CD8-positive, alpha-beta memory T cell (primary cell): Measurements from ENCODE around the gene DOCK7. TPM values are rescaled to one million over a fixed set of nuclear protein-coding genes. Genes with fewer than 3 reads are reported as not detected.

Source experiments
- CTCF ChIA-PET: fragments of 350-600 bp; sonication (Branson Sonifier 250); formaldehyde crosslinking; loops from one replicate; lab custom pipeline; 2021; ENCODE audit warnings: antibody characterized with exemption; lab: Charles Lee
- POLR2A ChIA-PET: fragments of 350-600 bp; sonication (Branson Sonifier 250); formaldehyde crosslinking; loops from one replicate; lab custom pipeline; 2021; ENCODE audit warnings: antibody characterized with exemption; lab: Charles Lee
- DNase-seq, 5 donors: peaks; one replicate each; pipeline versions ENCODE4 v3.0.0 to v3.0.0-alpha.2; 2020 to 2022; ENCODE audit warnings: mixed read lengths in 1 of 5
- H3K27ac ChIP-seq: one replicate; pipeline ENCODE4 v1.7.0; 2013; ENCODE audit warnings: low read depth, mild to moderate bottlenecking, low read length, moderate library complexity
- H3K27me3 ChIP-seq: 2 replicates; pipeline ENCODE4 v1.7.0; 2013; ENCODE audit warnings: low read length, mild to moderate bottlenecking; ENCODE audit not compliant: insufficient read depth, poor library complexity, severe bottlenecking
- H3K36me3 ChIP-seq: 2 replicates; pipeline ENCODE4 v1.7.0; 2013; ENCODE audit warnings: mild to moderate bottlenecking, low read length, moderate library complexity; ENCODE audit not compliant: insufficient read depth
- H3K4me1 ChIP-seq: 2 replicates; pipeline ENCODE4 v1.7.0; 2013; ENCODE audit warnings: mild to moderate bottlenecking, low read length, moderate library complexity; ENCODE audit not compliant: insufficient read depth
- H3K4me3 ChIP-seq: 2 replicates; pipeline ENCODE4 v1.7.0; 2013; ENCODE audit warnings: mild to moderate bottlenecking, low read length
- H3K9me3 ChIP-seq: 2 replicates; pipeline ENCODE4 v1.7.0; 2013; ENCODE audit warnings: mild to moderate bottlenecking, low read length
- H3K27ac Mint-ChIP-seq, 8 donors: one replicate each; pipeline ENCODE4 v1.8.0; 2020 to 2021; ENCODE audit warnings: mixed read lengths in 8 of 8, mild to moderate bottlenecking in 6 of 8, inconsistent platforms in 3 of 8, moderate library complexity in 3 of 8
- H3K27me3 Mint-ChIP-seq, 2 donors: one replicate each; pipeline ENCODE4 v1.8.0; 2020 to 2021; ENCODE audit warnings: mixed read lengths in 2 of 2, mild to moderate bottlenecking in 1 of 2, moderate library complexity in 1 of 2
- H3K36me3 Mint-ChIP-seq, 3 donors: one replicate each; pipeline ENCODE4 v1.8.0; 2020 to 2021; ENCODE audit warnings: mixed read lengths in 3 of 3, inconsistent platforms in 1 of 3, mild to moderate bottlenecking in 1 of 3
- H3K4me1 Mint-ChIP-seq, 3 donors: one replicate each; pipeline ENCODE4 v1.8.0; 2020 to 2021; ENCODE audit warnings: mixed read lengths in 3 of 3, inconsistent platforms in 1 of 3, mild to moderate bottlenecking in 1 of 3
- H3K4me3 Mint-ChIP-seq, 7 donors: one replicate each; pipeline ENCODE4 v1.8.0; 2020 to 2021; ENCODE audit warnings: mixed read lengths in 7 of 7, mild to moderate bottlenecking in 6 of 7, moderate library complexity in 4 of 7, inconsistent platforms in 2 of 7
- H3K9me3 Mint-ChIP-seq, 5 donors: one replicate each; pipeline ENCODE4 v1.8.0; 2020 to 2022; ENCODE audit warnings: mixed read lengths in 5 of 5, mild to moderate bottlenecking in 3 of 5, moderate library complexity in 2 of 5, inconsistent platforms in 1 of 5
- polyA plus RNA-seq: library from polyadenylated mRNA; unstranded; fragments of 300-500 nt; fragmentation: Illumina TruSeq; gene quantifications from one replicate; pipeline ENCODE4 v1.2.3, GENCODE V29; 2021
- total RNA-seq, 2 experiments: library from RNA; stranded (reverse); gene quantifications; one replicate each; pipeline ENCODE4 v1.2.3, GENCODE V29; 2021

DOCK7 gene
- total and polyA plus RNA-seq, 3 experiments from 2014 or later, result 2.4 to 10.5 (median 10.5) TPM

- Mint-ChIP-seq H3K36me3 (no peaks in the 10 kb centered on the region), H3K9me3 (no peaks in the 10 kb centered on the region), H3K4me1 (no peaks in the 10 kb centered on the region), H3K27ac (peak overlapping the region in 1 of 8 donors; percentile 56), H3K4me3 (no peak overlapping the region), H3K27me3 (peaks cover 0 to 3% of the 10 kb centered on the region in 2 donors)
- H3K4me3 ChIP-seq, result no peak overlapping the region
- CTCF ChIA-PET, result interaction anchor here (1.0 to 3.4 kb wide), 5 partner anchors 15 to 322 kb away, joined by 3 to 18 read pairs (median 4); no protein-coding TSS in a partner anchor
- no peak overlapping the region for H3K27ac ChIP-seq
- H3K36me3 ChIP-seq, result no peaks in the 10 kb centered on the region
- POLR2A ChIA-PET, result no interaction called here
- no peak for DNase-seq
- H3K4me1 ChIP-seq, result no peaks in the 10 kb centered on the region
- H3K9me3 ChIP-seq, result no peaks in the 10 kb centered on the region
- no peaks in the 10 kb centered on the region for H3K27me3 ChIP-seq
Observed at GRCh38 chr1:62406576-62406975, 281.6 kb downstream of the DOCK7 start.

GRCh38 chr1:62405247-62405646 lies 282.9 kb downstream of the DOCK7 start:
- H3K36me3 ChIP-seq, result no peaks in the 10 kb centered on the region
- Mint-ChIP-seq H3K27me3 (peaks cover 0 to 3% of the 10 kb centered on the region in 2 donors), H3K27ac (no peak overlapping the region), H3K36me3 (no peaks in the 10 kb centered on the region), H3K4me1 (no peaks in the 10 kb centered on the region), H3K4me3 (no peak overlapping the region), H3K9me3 (no peaks in the 10 kb centered on the region)
- POLR2A ChIA-PET, result no interaction called here
- no peak overlapping the region for H3K4me3 ChIP-seq
- H3K27ac ChIP-seq, result no peak overlapping the region
- CTCF ChIA-PET, result interaction anchor here (3.4 kb wide), 1 partner anchor 230 kb away, joined by 18 read pairs; no protein-coding TSS in a partner anchor
- H3K4me1 ChIP-seq, result no peaks in the 10 kb centered on the region
- no peak for DNase-seq
- H3K9me3 ChIP-seq, result no peaks in the 10 kb centered on the region
- no peaks in the 10 kb centered on the region for H3K27me3 ChIP-seq

Other genes starting within 250 kb of the DOCK7 start
- gene ANGPTL3, start 90.9 kb downstream of the DOCK7 start, total RNA-seq, result not detected
- gene ANGPTL3, start 90.9 kb downstream of the DOCK7 start, polyA plus RNA-seq, result not detected
- 10 to 100 TPM; 17.7 to 20.0 TPM for gene ATG4C, start 95.7 kb upstream of the DOCK7 start, total RNA-seq
- gene ATG4C, start 95.7 kb upstream of the DOCK7 start, polyA plus RNA-seq, result 13.4 TPM